Esophagus (tissue), 2 donors: ENCODE measurements around the gene UNC119B. TPM values are rescaled to one million over a fixed set of nuclear protein-coding genes. Genes with fewer than 3 reads are reported as not detected.

ENCODE experiments used
- H3K27ac ChIP-seq, 2 donors: one replicate each; pipeline ENCODE4 v1.5.1; 2013; ENCODE audit warnings: low read depth in 2 of 2, mild to moderate bottlenecking in 2 of 2, inconsistent platforms in 1 of 2, low read length in 1 of 2, moderate library complexity in 1 of 2
- H3K27me3 ChIP-seq, 2 donors: one replicate each; pipeline ENCODE4 v1.6.1; 2013; ENCODE audit warnings: low read length in 2 of 2, control low read depth in 1 of 2, mild to moderate bottlenecking in 1 of 2; ENCODE audit not compliant: insufficient read depth in 2 of 2, control insufficient read depth in 1 of 2
- H3K36me3 ChIP-seq, 2 donors: one replicate each; pipeline ENCODE4 v1.6.1; 2013; ENCODE audit warnings: low read length in 1 of 2; ENCODE audit not compliant: control insufficient read depth in 2 of 2, insufficient read depth in 2 of 2
- H3K4me1 ChIP-seq, 2 donors: one replicate each; pipeline ENCODE4 v1.6.1; 2013; ENCODE audit warnings: low read length in 1 of 2; ENCODE audit not compliant: control insufficient read depth in 2 of 2, insufficient read depth in 2 of 2
- H3K4me3 ChIP-seq, 2 donors: one replicate each; pipeline ENCODE4 v1.5.1; 2013; ENCODE audit warnings: low read length in 2 of 2, mild to moderate bottlenecking in 2 of 2, low read depth in 1 of 2, moderate library complexity in 1 of 2
- H3K9me3 ChIP-seq, 2 donors: one replicate each; pipeline ENCODE4 v1.6.1; 2013; ENCODE audit warnings: mild to moderate bottlenecking in 2 of 2, low read depth in 1 of 2, low read length in 1 of 2, moderate library complexity in 1 of 2; ENCODE audit not compliant: control insufficient read depth in 2 of 2, insufficient read depth in 1 of 2
- WGBS, 2 donors: extraction: QIAGEN DNeasy Blood & Tissue Kit; methylation state at CpG; one replicate each; pipeline ENCODE4 v1.1.7; 2013; 5-methylcytosine and 5-hydroxymethylcytosine counted together
- polyA plus RNA-seq, 2 donors: library from polyadenylated mRNA; stranded (reverse); fragments of 200-250 nt; gene quantifications; one replicate each; pipeline ENCODE4 v1.2.3, GENCODE V29; 2013
- donor health status: healthy with polysubstance abuse.
- donor health status: Bipolar disorder and iron deficiency.

UNC119B gene
- polyA plus RNA-seq, 2 donors = 4.9 to 9.1 TPM

GRCh38 chr12:120687578-120688289 lies 22.5 kb upstream of the UNC119B start:
- Histone ChIP-seq H3K27me3 (no peaks in the 10 kb centered on the region), H3K27ac (peak overlapping the region; percentile 87 to 97), H3K4me3 (peak overlapping the region; percentile 85 to 95), H3K4me1 (peaks cover 0 to 6% of the 10 kb centered on the region in 2 donors), H3K9me3 (no peaks in the 10 kb centered on the region), H3K36me3 (peaks cover 0 to 2% of the 10 kb centered on the region in 2 donors)
- WGBS, 2 donors = 0 to 1% methylated on average over 28 to 31 of the region's 31 CpGs

- WGBS, 2 donors = 9 to 19% methylated on average over 6 of the region's 6 CpGs
- Histone ChIP-seq H3K4me3 (peak overlapping the region; percentile 31 to 85), H3K4me1 (peaks cover 0 to 6% of the 10 kb centered on the region in 2 donors), H3K9me3 (no peaks in the 10 kb centered on the region), H3K27ac (peak overlapping the region in 1 of 2 donors; percentile 2), H3K36me3 (peaks cover under 1 to 2% of the 10 kb centered on the region in 2 donors), H3K27me3 (no peaks in the 10 kb centered on the region)
Measured at GRCh38 chr12:120688527-120689071, 21.7 kb upstream of the UNC119B start.

GRCh38 chr12:120689397-120690082 lies 20.7 kb upstream of the UNC119B start:
- Histone ChIP-seq H3K4me1 (peaks cover 0 to 6% of the 10 kb centered on the region in 2 donors), H3K27ac (no peak overlapping the region), H3K4me3 (no peak overlapping the region), H3K36me3 (peaks cover 7 to 8% of the 10 kb centered on the region in 2 donors), H3K27me3 (no peaks in the 10 kb centered on the region), H3K9me3 (no peaks in the 10 kb centered on the region)
- WGBS, 2 donors = 50 to 76% methylated on average over 6 of the region's 6 CpGs

GRCh38 chr12:120690083-120690450 lies 20.2 kb upstream of the UNC119B start:
- Histone ChIP-seq H3K9me3 (no peaks in the 10 kb centered on the region), H3K4me3 (no peak overlapping the region), H3K36me3 (peaks cover 7 to 11% of the 10 kb centered on the region in 2 donors), H3K27me3 (no peaks in the 10 kb centered on the region), H3K27ac (no peak overlapping the region), H3K4me1 (peaks cover 0 to 6% of the 10 kb centered on the region in 2 donors)
- 83 to 92% methylated on average over 2 of the region's 2 CpGs for WGBS, 2 donors

GRCh38 chr12:120690978-120691377 lies 19.3 kb upstream of the UNC119B start:
- WGBS, 2 donors = 57 to 82% methylated on average over 3 of the region's 3 CpGs
- peaks cover 11 to 15% of the 10 kb centered on the region in 2 donors for H3K36me3 ChIP-seq
- no peaks in the 10 kb centered on the region for H3K9me3 ChIP-seq
- peaks cover 0 to 6% of the 10 kb centered on the region in 2 donors for H3K4me1 ChIP-seq
- H3K27ac ChIP-seq = no peak overlapping the region
- no peaks in the 10 kb centered on the region for H3K27me3 ChIP-seq
- H3K4me3 ChIP-seq = no peak overlapping the region

DNA sequence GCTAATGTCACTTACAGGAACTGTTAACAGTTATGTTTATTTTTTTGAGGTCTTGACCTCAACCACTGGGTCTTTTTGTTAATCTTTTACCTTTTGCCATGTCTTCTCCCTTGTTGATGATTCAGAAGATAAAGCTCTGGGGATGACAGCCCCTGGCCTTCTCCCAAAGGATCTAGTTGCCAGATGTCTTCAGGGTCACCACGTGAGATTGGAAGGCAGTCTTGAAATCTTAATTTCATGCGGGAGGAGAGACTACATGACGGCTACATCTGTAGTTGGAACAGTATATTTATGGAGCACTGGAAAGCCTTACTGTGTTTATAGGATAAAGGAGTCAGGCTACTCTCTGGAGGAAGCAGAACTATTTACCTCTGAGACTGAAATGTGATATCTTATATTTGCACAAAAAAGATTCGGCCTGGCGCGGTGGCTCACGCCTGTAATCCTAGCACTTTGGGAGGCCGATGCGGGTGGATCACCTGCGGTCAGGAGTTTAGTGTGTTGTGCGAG lies 17.7 kb upstream of the UNC119B start:
- H3K27ac ChIP-seq = no peak overlapping the region
- peaks cover 0 to 6% of the 10 kb centered on the region in 2 donors for H3K4me1 ChIP-seq
- H3K27me3 ChIP-seq = no peaks in the 10 kb centered on the region
- H3K36me3 ChIP-seq = peaks cover 11 to 20% of the 10 kb centered on the region in 2 donors
- H3K4me3 ChIP-seq = no peak overlapping the region
- 61 to 68% methylated on average over 11 of the region's 11 CpGs for WGBS, 2 donors
- H3K9me3 ChIP-seq = no peaks in the 10 kb centered on the region

GRCh38 chr12:120693848-120694247 lies 16.4 kb upstream of the UNC119B start:
- Histone ChIP-seq H3K27me3 (no peaks in the 10 kb centered on the region), H3K9me3 (no peaks in the 10 kb centered on the region), H3K4me1 (peaks cover 0 to 5% of the 10 kb centered on the region in 2 donors), H3K27ac (no peak overlapping the region), H3K36me3 (peaks cover 11 to 27% of the 10 kb centered on the region in 2 donors), H3K4me3 (no peak overlapping the region)
- 89 to 90% methylated on average over 4 of the region's 4 CpGs for WGBS, 2 donors

DNA sequence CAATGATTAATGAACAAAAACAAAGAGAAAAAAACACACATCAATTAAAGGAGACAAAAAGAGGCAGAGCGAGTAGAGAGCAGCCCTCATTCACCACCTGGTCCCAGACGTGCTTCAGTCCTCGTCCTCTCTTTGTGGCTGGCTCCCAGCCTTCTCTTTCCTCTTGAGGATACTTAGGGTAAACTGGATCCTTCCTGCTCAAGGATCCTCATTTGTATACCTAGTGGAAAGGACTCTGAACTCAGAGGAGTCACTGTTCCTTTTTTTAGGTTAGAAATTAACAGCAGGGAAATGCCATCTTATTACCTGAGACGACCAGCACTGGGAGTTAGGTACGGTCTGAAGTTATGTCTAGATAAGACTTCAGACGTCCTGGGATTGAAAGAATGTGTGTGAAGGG lies 13.6 kb upstream of the UNC119B start:
- H3K36me3 ChIP-seq = peaks cover 14 to 34% of the 10 kb centered on the region in 2 donors
- H3K27me3 ChIP-seq = no peaks in the 10 kb centered on the region
- H3K4me3 ChIP-seq = no peak overlapping the region
- no peak overlapping the region for H3K27ac ChIP-seq
- WGBS, 2 donors = 70 to 86% methylated on average over 6 of the region's 6 CpGs
- no peaks in the 10 kb centered on the region for H3K9me3 ChIP-seq
- no peaks in the 10 kb centered on the region for H3K4me1 ChIP-seq

DNA sequence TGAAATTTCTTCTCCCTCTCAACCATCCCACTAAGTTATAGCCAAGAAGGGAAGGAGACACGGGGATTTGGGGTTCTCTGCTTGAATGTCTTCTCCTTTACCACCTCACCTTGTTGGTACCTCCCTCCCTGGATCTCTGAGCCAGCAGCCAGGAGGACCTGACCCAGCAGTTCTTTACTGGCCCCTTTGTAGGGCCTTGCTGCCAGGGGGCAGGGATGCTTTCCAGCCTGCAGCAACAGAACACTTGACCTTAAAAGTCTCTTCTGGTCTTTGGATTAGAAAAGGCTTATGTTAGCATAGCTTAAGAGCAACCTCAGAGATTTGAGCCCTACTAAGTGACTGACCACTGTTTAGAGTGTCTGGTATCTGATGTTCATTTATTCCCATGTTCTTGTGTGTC lies 12.9 kb upstream of the UNC119B start:
- H3K27me3 ChIP-seq = no peaks in the 10 kb centered on the region
- peaks cover 14 to 34% of the 10 kb centered on the region in 2 donors for H3K36me3 ChIP-seq
- H3K4me1 ChIP-seq = no peaks in the 10 kb centered on the region
- 69 to 97% methylated on average over 1 of the region's 1 CpG for WGBS, 2 donors
- H3K27ac ChIP-seq = no peak overlapping the region
- H3K4me3 ChIP-seq = no peak overlapping the region
- no peaks in the 10 kb centered on the region for H3K9me3 ChIP-seq
